Measurements from ENCODE around the gene CYB5B.

The CYB5B gene

DNA sequence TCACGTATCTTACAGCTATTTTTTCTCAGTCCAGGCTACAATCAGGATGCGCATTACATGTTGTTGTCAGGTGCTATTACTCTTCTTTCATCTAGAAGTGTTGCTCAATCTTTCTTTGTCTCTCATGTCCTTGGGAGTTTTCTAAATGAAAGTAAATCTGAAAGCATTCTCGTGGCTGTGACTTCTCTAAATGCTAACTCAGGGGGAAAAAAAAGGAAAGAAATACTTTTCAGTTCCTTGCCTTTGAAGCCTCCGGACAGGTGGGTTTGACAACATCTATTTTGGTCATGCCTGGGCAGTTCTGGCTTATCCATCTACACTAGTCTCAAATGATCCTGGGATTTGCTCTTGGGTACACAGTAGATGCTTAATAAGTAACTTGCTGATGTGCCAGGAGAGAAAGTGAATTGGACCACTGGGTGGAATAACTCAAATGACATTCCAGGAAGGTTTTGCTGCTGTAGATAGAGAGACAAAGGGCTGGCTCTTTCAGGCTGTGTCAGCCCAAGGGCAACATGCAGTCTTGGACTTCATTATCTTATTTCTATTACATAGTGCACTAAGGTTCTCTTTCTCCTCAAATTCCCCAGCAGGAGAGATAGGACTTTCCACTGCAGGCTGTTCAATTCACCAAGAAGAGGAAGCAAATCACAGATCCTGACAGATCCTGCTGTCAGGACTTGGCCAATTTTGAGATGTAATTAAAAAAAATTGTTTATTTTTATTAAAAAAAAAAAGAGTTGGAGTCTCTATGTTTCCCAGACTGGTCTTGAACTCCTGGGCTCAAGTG is 77.7 kb downstream of the CYB5B start:
- no peaks in the 10 kb centered on the region for H3K4me1 ChIP-seq (ENCODE audit: control insufficient read depth, insufficient read depth, low read length, unreplicated experiment)
- H3K27ac ChIP-seq (ENCODE audit: low read depth, low read length), result no peak overlapping the region
- no peaks in the 10 kb centered on the region for H3K27me3 ChIP-seq (ENCODE audit: insufficient read depth, low read length)
- no peaks in the 10 kb centered on the region for H3K36me3 ChIP-seq (ENCODE audit: insufficient read depth, low read length)
- H3K79me2 ChIP-seq (ENCODE audit: control insufficient read depth, insufficient read depth, low read length, unreplicated experiment), result no peaks in the 10 kb centered on the region
- no peak overlapping the region for H2AFZ ChIP-seq (ENCODE audit: low read length, unreplicated experiment)
- no peak overlapping the region for H3K4me3 ChIP-seq (ENCODE audit: low read depth, low read length)

DNA sequence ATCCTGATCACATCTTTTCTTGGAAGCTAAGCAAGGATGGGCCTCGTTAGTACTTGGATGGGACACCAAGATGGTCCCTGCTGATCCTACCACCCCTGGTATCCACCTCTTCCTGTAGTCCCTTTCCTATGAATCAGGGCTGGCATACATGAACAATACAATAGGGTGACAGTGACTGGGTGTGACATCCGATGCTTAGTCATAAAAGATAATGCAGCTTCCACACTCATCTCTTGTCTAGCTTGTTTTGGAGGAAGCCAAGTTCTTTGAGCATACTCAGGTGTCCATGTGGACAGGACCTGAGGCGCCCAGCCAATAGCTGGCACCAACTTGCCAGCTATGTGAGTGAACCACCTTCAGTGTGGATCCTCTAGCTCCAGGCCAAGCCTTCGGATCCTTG is 78.8 kb downstream of the CYB5B start:
- Histone ChIP-seq H3K27me3 (ENCODE audit: insufficient read depth, low read length) (no peaks in the 10 kb centered on the region), H3K36me3 (ENCODE audit: insufficient read depth, low read length) (no peaks in the 10 kb centered on the region), H3K27ac (ENCODE audit: low read depth, low read length) (no peak overlapping the region)

DNA sequence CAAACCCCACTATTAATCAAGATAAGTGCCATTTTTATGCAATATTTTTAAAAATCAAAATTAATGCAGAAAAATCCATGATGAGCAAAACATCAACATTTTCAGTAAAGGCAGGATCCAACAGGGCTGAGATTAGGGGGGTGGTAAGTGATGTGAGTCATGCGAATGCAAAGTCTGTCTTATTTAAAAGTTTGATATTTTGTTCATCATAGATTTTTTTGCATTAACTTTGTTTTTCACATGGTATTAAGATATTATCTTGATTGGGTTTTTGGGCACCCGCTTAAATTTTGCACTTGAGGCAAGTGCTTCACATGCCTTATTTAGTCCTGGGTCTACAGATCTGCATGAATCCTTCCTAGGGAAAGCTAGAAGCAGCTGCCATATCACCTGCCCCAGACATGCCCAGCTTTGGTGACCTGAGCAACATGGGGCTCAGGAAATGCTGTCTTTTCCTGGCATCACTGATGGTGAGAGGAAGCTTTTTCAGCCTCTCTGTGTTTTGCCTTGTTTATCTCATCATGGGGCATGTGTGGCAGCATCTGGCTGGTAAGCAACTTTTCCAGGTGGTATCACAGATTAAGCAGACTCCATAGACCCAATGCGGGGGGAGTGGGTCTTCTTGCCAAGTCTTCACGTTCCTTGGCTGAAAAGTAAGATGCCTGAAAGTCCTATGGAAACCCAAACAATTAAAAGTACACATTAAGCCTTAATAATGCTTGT is 83.8 kb downstream of the CYB5B start:
- no peaks in the 10 kb centered on the region for H3K27me3 ChIP-seq (ENCODE audit: insufficient read depth, low read length)
- no peaks in the 10 kb centered on the region for H3K36me3 ChIP-seq (ENCODE audit: insufficient read depth, low read length)
- no peak overlapping the region for H3K4me3 ChIP-seq (ENCODE audit: low read depth, low read length)
- no peaks in the 10 kb centered on the region for H3K4me1 ChIP-seq (ENCODE audit: control insufficient read depth, insufficient read depth, low read length, unreplicated experiment)
- H3K27ac ChIP-seq (ENCODE audit: low read depth, low read length), result no peak overlapping the region
- H2AFZ ChIP-seq (ENCODE audit: low read length, unreplicated experiment), result no peak overlapping the region
- no peaks in the 10 kb centered on the region for H3K79me2 ChIP-seq (ENCODE audit: control insufficient read depth, insufficient read depth, low read length, unreplicated experiment)

More for the DNA sequence above, 78.8 kb downstream of the CYB5B start:
- no peak overlapping the region for H3K4me3 ChIP-seq (ENCODE audit: low read depth, low read length)
- H2AFZ ChIP-seq (ENCODE audit: low read length, unreplicated experiment), result no peak overlapping the region
- H3K79me2 ChIP-seq (ENCODE audit: control insufficient read depth, insufficient read depth, low read length, unreplicated experiment), result no peaks in the 10 kb centered on the region
- H3K4me1 ChIP-seq (ENCODE audit: control insufficient read depth, insufficient read depth, low read length, unreplicated experiment), result no peaks in the 10 kb centered on the region

DNA sequence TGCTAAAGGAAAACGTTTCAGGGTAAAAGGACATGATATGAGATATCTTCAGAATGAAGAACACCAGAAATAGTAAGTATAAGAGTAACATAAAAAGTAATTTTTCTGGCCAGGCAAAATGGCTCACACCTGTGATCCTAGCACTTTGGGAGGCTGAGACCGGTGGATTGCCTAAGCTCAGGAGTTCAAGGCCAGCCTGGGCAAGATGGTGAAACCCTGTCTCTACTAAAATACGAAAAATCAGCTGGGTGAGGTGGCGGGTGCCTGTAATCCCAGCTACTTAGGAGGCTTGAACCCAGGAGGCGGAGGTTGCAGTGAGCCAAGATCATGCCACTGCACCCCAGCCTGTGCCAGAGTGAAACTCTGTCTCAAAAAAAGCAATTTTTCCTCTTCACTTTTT is 84.7 kb downstream of the CYB5B start:
- Histone ChIP-seq H3K27ac (ENCODE audit: low read depth, low read length) (no peak overlapping the region), H3K4me3 (ENCODE audit: low read depth, low read length) (no peak overlapping the region), H2AFZ (ENCODE audit: low read length, unreplicated experiment) (no peak overlapping the region), H3K27me3 (ENCODE audit: insufficient read depth, low read length) (no peaks in the 10 kb centered on the region), H3K79me2 (ENCODE audit: control insufficient read depth, insufficient read depth, low read length, unreplicated experiment) (no peaks in the 10 kb centered on the region), H3K4me1 (ENCODE audit: control insufficient read depth, insufficient read depth, low read length, unreplicated experiment) (no peaks in the 10 kb centered on the region), H3K36me3 (ENCODE audit: insufficient read depth, low read length) (no peaks in the 10 kb centered on the region)

DNA sequence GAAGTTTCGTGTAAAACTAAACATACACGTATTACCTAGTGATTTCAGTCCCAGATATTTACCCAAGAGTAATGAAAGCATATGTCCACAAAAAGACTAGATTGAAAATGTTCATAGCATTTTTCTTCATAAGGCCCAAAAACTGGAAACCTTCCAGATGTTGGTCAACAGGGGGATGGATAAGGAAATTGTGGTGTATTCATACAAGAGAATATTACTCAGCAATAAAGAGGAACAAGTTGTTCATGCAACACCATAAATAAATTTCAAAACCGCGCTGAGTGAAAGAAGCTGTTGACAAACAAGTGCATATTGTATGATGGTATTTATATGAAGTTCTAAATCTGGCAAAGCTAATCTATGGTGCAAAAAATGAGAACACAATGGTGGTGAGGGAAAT is 87.2 kb downstream of the CYB5B start:
- Histone ChIP-seq H3K4me3 (ENCODE audit: low read depth, low read length) (no peak overlapping the region), H3K27me3 (ENCODE audit: insufficient read depth, low read length) (no peaks in the 10 kb centered on the region), H3K36me3 (ENCODE audit: insufficient read depth, low read length) (no peaks in the 10 kb centered on the region), H2AFZ (ENCODE audit: low read length, unreplicated experiment) (no peak overlapping the region), H3K4me1 (ENCODE audit: control insufficient read depth, insufficient read depth, low read length, unreplicated experiment) (no peaks in the 10 kb centered on the region), H3K27ac (ENCODE audit: low read depth, low read length) (no peak overlapping the region), H3K79me2 (ENCODE audit: control insufficient read depth, insufficient read depth, low read length, unreplicated experiment) (no peaks in the 10 kb centered on the region)

DNA sequence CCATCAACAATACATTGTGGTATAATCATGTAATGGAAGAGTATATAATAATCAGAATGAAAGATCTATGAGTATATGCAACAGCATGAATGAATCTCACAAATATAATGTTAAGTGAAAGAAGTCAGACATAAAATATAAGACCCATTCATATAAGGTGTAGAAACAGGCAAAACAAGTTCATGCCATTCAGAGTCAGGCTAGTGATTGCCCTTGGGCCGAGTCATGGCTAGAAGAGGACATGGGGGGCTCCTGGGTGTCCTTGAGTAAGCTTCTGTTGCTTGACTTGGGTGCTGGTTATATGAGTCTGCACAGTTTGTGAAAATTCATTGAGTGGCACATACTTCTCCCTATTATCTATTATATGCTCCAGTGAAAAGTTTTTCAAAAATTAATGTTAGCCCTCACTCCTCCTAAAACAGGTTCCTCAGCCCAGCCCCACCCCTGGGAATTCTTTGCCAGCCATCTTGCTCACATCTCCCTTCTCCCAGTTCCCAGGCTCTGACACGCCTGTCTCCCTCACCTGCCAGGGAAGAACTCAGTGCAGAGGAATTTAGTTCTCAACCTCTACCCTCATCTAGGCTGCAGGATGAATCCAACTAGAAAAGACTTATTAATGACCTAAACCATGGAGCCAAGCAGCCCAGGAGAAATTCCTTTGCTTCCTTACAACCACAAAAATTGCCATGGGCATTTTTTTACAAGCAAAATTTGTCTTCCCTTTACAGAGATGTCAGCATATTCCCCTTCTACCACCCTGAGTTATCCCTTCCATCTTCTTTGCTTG is 89.0 kb downstream of the CYB5B start:
- H3K36me3 ChIP-seq (ENCODE audit: insufficient read depth, low read length), result no peaks in the 10 kb centered on the region
- no peak overlapping the region for H2AFZ ChIP-seq (ENCODE audit: low read length, unreplicated experiment)
- H3K79me2 ChIP-seq (ENCODE audit: control insufficient read depth, insufficient read depth, low read length, unreplicated experiment), result no peaks in the 10 kb centered on the region
- no peak overlapping the region for H3K27ac ChIP-seq (ENCODE audit: low read depth, low read length)
- no peaks in the 10 kb centered on the region for H3K4me1 ChIP-seq (ENCODE audit: control insufficient read depth, insufficient read depth, low read length, unreplicated experiment)
- H3K4me3 ChIP-seq (ENCODE audit: low read depth, low read length), result no peak overlapping the region
- no peaks in the 10 kb centered on the region for H3K27me3 ChIP-seq (ENCODE audit: insufficient read depth, low read length)

DNA sequence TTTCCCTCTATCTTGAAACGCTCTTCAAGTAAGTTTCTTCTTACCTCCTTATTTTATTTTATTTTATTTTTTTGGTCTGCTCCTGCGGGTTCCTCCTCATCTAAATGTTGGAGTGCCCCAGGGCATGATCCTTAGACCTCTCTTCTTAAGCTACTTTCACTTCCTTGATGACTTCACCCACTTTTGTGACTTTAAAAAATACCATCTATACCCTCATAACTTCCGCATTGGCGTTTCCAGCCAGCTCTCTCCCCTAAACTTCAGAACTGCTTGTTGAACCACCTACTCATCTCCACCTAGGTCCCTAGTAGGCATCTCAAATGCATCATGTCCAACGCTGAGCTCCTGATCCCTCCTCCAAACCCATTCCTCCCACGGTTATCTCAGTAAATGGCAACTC is 89.9 kb downstream of the CYB5B start:
- Histone ChIP-seq H2AFZ (ENCODE audit: low read length, unreplicated experiment) (no peak overlapping the region), H3K27ac (ENCODE audit: low read depth, low read length) (no peak overlapping the region)

More for the DNA sequence above, 89.9 kb downstream of the CYB5B start:
- H3K36me3 ChIP-seq (ENCODE audit: insufficient read depth, low read length), result no peaks in the 10 kb centered on the region
- no peaks in the 10 kb centered on the region for H3K4me1 ChIP-seq (ENCODE audit: control insufficient read depth, insufficient read depth, low read length, unreplicated experiment)
- no peaks in the 10 kb centered on the region for H3K27me3 ChIP-seq (ENCODE audit: insufficient read depth, low read length)
- no peaks in the 10 kb centered on the region for H3K79me2 ChIP-seq (ENCODE audit: control insufficient read depth, insufficient read depth, low read length, unreplicated experiment)
- H3K4me3 ChIP-seq (ENCODE audit: low read depth, low read length), result no peak overlapping the region
